GM18505 (cell line): ENCODE results near the gene ZNF334.

Source experiments
- ATAC-seq: cut with Tn5 transposase; IDR thresholded peaks from one replicate; pipeline ENCODE4 v1.9.1; 2021; ENCODE audit not compliant: unreplicated experiment
- POLR2A ChIP-seq: IDR thresholded peaks from 4 replicates; pipeline ENCODE4 v1.6.1; 2011; ENCODE audit warnings: borderline replicate concordance; ENCODE audit not compliant: insufficient read depth, insufficient read length; ENCODE audit errors: extremely low read depth

ZNF334 gene

GRCh38 chr20:46539113-46539512 lies 25.8 kb upstream of the ZNF334 start:
- no peak for ATAC-seq
- TF ChIP-seq POLR2A: no peak

GRCh38 chr20:46530640-46531039 lies 17.3 kb upstream of the ZNF334 start:
- ATAC-seq: no peak
- no peak for TF ChIP-seq POLR2A

- no peak for ATAC-seq
- no peak for TF ChIP-seq POLR2A
These were observed 10.5 kb upstream of the ZNF334 start for GRCh38 chr20:46523696-46524328.

- TF ChIP-seq POLR2A: no peak
- ATAC-seq: no peak
These were observed 9.7 kb upstream of the ZNF334 start for GRCh38 chr20:46523108-46523507.

GRCh38 chr20:46520976-46521579 lies 7.7 kb upstream of the ZNF334 start:
- no peak for ATAC-seq
- no peak for TF ChIP-seq POLR2A

- ATAC-seq: no peak
- TF ChIP-seq POLR2A: no peak
These were observed 7.2 kb upstream of the ZNF334 start for GRCh38 chr20:46520540-46520939.

GRCh38 chr20:46519471-46520068 lies 6.2 kb upstream of the ZNF334 start:
- no peak for TF ChIP-seq POLR2A
- no peak for ATAC-seq

GRCh38 chr20:46509523-46509922 lies 3.8 kb downstream of the ZNF334 start:
- no peak for ATAC-seq
- no peak for TF ChIP-seq POLR2A

- ATAC-seq: no peak
- no peak for TF ChIP-seq POLR2A
These were observed 5.5 kb downstream of the ZNF334 start for GRCh38 chr20:46507760-46508407.

- no peak for TF ChIP-seq POLR2A
These were observed 7.9 kb downstream of the ZNF334 start for GRCh38 chr20:46505506-46505905.

GRCh38 chr20:46501961-46502360 lies 11.4 kb downstream of the ZNF334 start:
- no peak for TF ChIP-seq POLR2A
- no peak for ATAC-seq

More at GRCh38 chr20:46505506-46505905, 7.9 kb downstream of the ZNF334 start:
- ATAC-seq: no peak

- no peak for TF ChIP-seq POLR2A
- ATAC-seq: no peak
These were observed 11.9 kb downstream of the ZNF334 start for GRCh38 chr20:46501337-46501942.

GRCh38 chr20:46494077-46494476 lies 19.3 kb downstream of the ZNF334 start:
- no peak for TF ChIP-seq POLR2A
- ATAC-seq: no peak

- no peak for TF ChIP-seq POLR2A
- ATAC-seq: no peak
These were observed 22.0 kb downstream of the ZNF334 start for GRCh38 chr20:46491354-46491753.

GRCh38 chr20:46488451-46488850 lies 24.9 kb downstream of the ZNF334 start:
- ATAC-seq: no peak
- no peak for TF ChIP-seq POLR2A
